ENCODE results near the gene PTPN20. TPM values are rescaled to one million over a fixed set of nuclear protein-coding genes. Genes with fewer than 3 reads are reported as not detected.

PTPN20 gene
- polyA plus RNA-seq, 2 of the 4 experiments (the other 2 are of a cell fraction): 5.3 to 8.1 TPM

DNA sequence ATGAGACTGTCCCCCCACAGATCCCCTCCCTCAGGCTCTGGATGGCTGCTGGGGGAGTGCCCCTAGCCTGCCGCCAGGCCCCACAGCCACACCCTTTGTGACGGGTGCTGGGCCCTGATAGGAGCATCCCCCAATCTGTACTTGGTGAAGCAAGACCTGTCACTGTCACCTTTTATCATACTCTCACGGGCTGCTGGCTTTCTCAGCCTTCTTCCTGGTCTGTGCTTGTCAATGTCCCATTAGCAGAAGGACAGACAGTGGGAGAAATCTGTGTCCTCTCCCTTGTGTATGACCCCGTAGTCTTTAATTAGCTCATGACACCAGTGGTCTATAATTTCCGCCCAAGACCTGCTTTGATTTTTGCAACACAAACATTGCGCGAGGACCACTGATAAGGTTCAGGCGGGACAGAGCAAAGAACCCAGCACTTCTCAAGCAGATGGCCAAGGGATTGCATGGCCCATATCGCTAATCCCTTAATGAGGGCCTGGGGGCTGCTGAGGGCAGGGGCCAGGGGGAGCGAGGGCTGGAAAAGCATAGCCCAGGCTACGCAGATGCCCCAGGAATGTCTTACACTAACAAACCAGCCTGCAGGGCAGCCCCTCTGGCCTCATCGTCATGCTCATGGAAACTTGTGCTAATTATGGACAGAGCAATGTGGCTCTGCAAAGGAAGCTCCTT, 127.8 kb downstream of the PTPN20 start:
- TF ChIP-seq FOSL2 (IDR thresholded peaks at IDR 0.05) (no peak), FOSL2 (CRISPR knock-in tag; IDR thresholded peaks at IDR 0.05) (no peak), HDAC2 (IDR thresholded peaks at IDR 0.05) (no peak), PBX3 (IDR thresholded peaks at IDR 0.05) (no peak), E2F6 (IDR thresholded peaks at IDR 0.05; ENCODE audit: borderline replicate concordance, low read depth) (no peak), ZNF302 (CRISPR knock-in tag; IDR thresholded peaks at IDR 0.05) (no peak), HOXA7 (CRISPR knock-in tag; IDR thresholded peaks at IDR 0.05) (no peak), NFE2L2 (conservative IDR thresholded peaks at IDR 0.05; ENCODE audit: low read length) (no peak), ZC3H11A (IDR thresholded peaks at IDR 0.05) (no peak), RFX5 (IDR thresholded peaks at IDR 0.05) (no peak), NPAS2 (CRISPR knock-in tag; IDR thresholded peaks at IDR 0.05; ENCODE audit: borderline replicate concordance) (no peak)
- TF ChIP-seq, protein P1, sequence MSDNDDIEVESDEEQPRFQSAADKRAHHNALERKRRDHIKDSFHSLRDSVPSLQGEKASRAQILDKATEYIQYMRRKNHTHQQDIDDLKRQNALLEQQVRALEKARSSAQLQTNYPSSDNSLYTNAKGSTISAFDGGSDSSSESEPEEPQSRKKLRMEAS (IDR thresholded peaks at IDR 0.05): no peak
- H3K4me3 ChIP-seq: no peak overlapping the region
- ATAC-seq (no peak), FAIRE-seq (no peak), DNase-seq (ENCODE audit: low read depth in 1 of 2, low spot score in 1 of 2) (no peak)
- CTCF ChIA-PET: interaction anchor here (0.9 to 11.8 kb wide), 4 partner anchors 8 to 273 kb away, joined by 3 to 213 read pairs (median 36); no protein-coding TSS in a partner anchor
- no peak overlapping the region for H3K4me2 ChIP-seq
- no peak overlapping the region for H3K27ac ChIP-seq
- 50% methylated on average over 12 of the region's 12 CpGs for WGBS (ENCODE audit: missing lambda C conversion rate)
- no peaks in the 10 kb centered on the region for H3K9me3 ChIP-seq
- POLR2A ChIA-PET: no interaction called here
- no peaks in the 10 kb centered on the region for H3K4me1 ChIP-seq

- Histone ChIP-seq H3K4me2 (no peak overlapping the region), H3K4me1 (no peaks in the 10 kb centered on the region), H3K4me3 (no peak overlapping the region), H3K27ac (no peak overlapping the region), H3K9me3 (no peaks in the 10 kb centered on the region)
- DNase-seq (ENCODE audit: low read depth in 1 of 2, low spot score in 1 of 2) (no peak), FAIRE-seq (no peak), ATAC-seq (no peak)
- TF ChIP-seq MAFK (IDR thresholded peaks at IDR 0.05; ENCODE audit: partially characterized antibody) (no peak), NFE2L2 (conservative IDR thresholded peaks at IDR 0.05; ENCODE audit: low read length) (no peak), CBX8 (IDR thresholded peaks at IDR 0.05) (no peak), FOXS1 (CRISPR knock-in tag; IDR thresholded peaks at IDR 0.05) (no peak), PBX3 (IDR thresholded peaks at IDR 0.05) (no peak)
- TF ChIP-seq, protein P2, sequence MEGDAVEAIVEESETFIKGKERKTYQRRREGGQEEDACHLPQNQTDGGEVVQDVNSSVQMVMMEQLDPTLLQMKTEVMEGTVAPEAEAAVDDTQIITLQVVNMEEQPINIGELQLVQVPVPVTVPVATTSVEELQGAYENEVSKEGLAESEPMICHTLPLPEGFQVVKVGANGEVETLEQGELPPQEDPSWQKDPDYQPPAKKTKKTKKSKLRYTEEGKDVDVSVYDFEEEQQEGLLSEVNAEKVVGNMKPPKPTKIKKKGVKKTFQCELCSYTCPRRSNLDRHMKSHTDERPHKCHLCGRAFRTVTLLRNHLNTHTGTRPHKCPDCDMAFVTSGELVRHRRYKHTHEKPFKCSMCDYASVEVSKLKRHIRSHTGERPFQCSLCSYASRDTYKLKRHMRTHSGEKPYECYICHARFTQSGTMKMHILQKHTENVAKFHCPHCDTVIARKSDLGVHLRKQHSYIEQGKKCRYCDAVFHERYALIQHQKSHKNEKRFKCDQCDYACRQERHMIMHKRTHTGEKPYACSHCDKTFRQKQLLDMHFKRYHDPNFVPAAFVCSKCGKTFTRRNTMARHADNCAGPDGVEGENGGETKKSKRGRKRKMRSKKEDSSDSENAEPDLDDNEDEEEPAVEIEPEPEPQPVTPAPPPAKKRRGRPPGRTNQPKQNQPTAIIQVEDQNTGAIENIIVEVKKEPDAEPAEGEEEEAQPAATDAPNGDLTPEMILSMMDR (IDR thresholded peaks at IDR 0.05): no peak
- TF ChIP-seq, protein P3, sequence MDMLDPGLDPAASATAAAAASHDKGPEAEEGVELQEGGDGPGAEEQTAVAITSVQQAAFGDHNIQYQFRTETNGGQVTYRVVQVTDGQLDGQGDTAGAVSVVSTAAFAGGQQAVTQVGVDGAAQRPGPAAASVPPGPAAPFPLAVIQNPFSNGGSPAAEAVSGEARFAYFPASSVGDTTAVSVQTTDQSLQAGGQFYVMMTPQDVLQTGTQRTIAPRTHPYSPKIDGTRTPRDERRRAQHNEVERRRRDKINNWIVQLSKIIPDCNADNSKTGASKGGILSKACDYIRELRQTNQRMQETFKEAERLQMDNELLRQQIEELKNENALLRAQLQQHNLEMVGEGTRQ (IDR thresholded peaks at IDR 0.05): no peak
- TF ChIP-seq, protein P4, sequence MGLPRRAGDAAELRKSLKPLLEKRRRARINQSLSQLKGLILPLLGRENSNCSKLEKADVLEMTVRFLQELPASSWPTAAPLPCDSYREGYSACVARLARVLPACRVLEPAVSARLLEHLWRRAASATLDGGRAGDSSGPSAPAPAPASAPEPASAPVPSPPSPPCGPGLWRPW (IDR thresholded peaks at IDR 0.05): no peak
- POLR2A ChIA-PET: no interaction called here
- WGBS (ENCODE audit: missing lambda C conversion rate): 72% methylated on average over 4 of the region's 4 CpGs
- CTCF ChIA-PET: interaction anchor here (1.6 to 11.8 kb wide), 4 partner anchors 8 to 273 kb away, joined by 11 to 213 read pairs (median 38); no protein-coding TSS in a partner anchor
Measured at GRCh38 chr10:47039562-47039913, 128.3 kb downstream of the PTPN20 start.
